ENCODE data around the gene RHOBTB3. TPM values are rescaled to one million over a fixed set of nuclear protein-coding genes. Genes with fewer than 3 reads are reported as not detected.

RHOBTB3 gene
- total RNA-seq, 1 experiment from 2014 or later: 286 TPM

GRCh38 chr5:95839658-95840057 is 108.5 kb downstream of the RHOBTB3 start:
- DNase-seq (ENCODE audit: low read depth): no peak

- no peak for DNase-seq (ENCODE audit: low read depth)
These were observed 110.0 kb downstream of the RHOBTB3 start for GRCh38 chr5:95840956-95841705.

DNA sequence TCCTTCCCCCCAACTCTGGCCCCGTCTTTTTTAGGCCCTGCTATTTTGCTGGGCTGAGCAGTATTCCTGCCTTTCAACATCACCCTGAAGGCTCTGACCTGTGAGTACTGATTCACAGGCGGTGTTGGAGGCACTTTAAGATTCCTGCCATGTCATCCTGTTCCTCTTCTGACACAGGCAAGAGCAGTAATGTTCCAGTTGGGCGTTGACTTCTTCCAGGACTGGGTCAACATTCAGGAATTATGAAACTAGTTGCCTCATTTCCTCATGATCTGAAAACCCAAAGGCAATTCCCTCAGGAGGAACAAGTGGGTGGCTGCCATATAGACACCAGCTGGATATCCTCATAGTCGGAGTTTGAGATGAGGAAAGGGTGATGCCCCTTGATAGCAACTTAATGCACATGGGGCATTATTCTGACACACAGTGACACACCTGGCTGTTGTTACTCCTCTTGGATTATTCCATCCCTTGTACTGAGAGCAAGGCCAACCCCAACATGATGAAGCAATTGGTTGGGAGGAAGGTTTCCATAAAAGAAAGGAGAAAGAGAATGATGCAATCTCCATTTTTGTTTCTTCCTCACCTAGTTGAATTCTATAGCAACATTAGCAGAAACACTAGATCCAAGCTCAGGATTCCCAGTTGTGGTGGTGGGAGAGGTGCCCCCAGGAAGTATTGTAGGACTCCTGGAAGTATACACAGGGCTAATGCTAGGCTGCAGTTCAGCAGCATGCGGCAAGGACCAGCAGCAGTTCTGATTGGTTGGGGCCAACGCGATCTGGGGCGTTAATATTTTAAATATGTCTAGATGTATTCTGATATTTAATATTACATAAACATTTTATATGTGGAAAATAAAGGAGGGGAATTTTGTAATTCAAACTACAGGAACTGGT is 111.0 kb downstream of the RHOBTB3 start:
- peak; percentile 28 for DNase-seq (ENCODE audit: low read depth)

DNA sequence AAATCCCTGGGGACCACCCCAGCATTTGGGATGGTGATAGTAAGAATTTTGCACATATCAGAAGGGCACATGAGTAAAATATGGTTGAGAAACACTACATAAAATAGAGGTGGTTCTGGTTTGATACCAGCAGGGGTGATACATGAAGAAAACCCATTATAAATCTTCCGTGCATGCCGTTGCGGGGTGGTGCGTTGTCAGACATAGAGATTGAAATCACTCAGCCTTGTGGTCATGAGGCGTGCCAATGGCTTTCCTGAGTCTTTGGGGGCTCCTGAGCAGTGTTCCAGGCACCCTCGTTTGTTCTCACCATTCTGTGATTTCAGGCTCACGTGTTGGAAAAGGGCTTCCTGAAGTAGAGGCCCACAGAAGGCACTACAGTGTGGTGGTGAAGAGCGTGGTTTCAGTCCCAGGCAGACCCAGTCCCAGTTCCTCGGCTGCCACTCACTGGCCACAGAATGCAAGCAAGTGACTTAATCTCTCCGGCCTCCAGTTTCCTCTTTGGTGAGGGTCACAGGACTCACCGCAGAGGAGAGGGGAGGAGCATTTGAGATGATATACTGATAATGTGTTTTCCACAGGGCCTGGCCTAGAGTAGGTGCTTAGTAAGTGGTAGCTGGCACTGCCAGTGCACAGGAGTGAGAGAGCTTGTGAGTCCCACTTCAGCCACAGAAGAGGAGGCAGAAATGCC is 111.9 kb downstream of the RHOBTB3 start:
- peak; percentile 96 for DNase-seq (ENCODE audit: low read depth)

DNA sequence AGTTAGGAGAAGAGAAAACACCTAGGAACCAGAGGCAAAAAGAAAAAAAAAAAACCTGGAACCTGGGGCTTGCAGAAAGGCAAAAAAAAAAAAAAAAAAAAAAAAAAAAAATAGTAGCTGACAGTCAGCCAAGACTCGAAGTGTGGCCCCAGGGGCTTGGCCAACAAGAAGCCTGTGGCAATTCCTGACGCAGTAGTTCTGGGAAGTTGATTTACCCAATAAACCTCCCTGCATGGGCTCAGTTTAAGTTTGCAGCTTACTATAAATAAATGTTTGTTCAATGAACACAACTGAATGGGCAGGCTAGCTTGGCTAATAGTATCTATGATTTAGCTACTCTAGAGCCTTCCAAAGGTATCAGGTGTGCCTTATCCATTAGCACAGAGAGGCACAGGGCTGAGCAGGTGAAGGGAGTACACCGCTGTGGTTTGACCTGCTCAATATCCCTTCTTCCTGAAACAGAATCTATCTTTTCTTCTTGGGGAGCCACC is 112.6 kb downstream of the RHOBTB3 start:
- peak; percentile 76 for DNase-seq (ENCODE audit: low read depth)

DNA sequence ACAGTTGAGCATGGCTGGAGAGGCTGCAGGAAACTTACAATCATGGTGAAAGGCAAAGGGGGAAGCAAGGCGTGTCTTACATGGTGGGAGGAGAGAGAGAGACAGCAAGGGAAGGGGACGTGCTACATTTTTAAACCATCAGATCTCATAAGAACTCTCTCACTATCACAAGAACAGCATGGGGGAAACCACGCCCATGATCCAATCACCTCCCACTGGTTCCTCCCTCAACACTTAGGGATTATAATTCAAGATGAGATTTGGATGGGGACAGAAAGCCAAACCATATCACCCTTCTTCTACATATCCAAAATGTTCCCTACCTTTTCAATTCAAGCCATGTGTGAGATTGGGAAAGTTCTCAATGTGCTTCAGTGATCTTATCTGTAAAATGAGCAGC is 114.3 kb downstream of the RHOBTB3 start:
- DNase-seq (ENCODE audit: low read depth): no peak

Other genes with a start within 250 kb of the RHOBTB3 start
- 36.8 and 44.8 TPM in 2 replicates for gene SKIC3, start 176.4 kb upstream of the RHOBTB3 start, total RNA-seq (2014; rRNA removed; shearing (Covaris generic))
- 12.3 and 13.4 TPM in 2 replicates for gene ARSK, start 176.2 kb upstream of the RHOBTB3 start, total RNA-seq (2014; rRNA removed; shearing (Covaris generic))
- gene GPR150, start 111.2 kb upstream of the RHOBTB3 start, total RNA-seq (2014; rRNA removed; shearing (Covaris generic)): 0.34 and 2.4 TPM in 2 replicates
- gene RFESD, start 84.6 kb upstream of the RHOBTB3 start, total RNA-seq (2014; rRNA removed; shearing (Covaris generic)): 1.6 and 1.7 TPM in 2 replicates
- gene SPATA9, start 48.3 kb upstream of the RHOBTB3 start, total RNA-seq (2014; rRNA removed; shearing (Covaris generic)): 0.54 and 1.3 TPM in 2 replicates
- 34.6 and 38.7 TPM in 2 replicates for gene GLRX, start 91.4 kb downstream of the RHOBTB3 start, total RNA-seq (2014; rRNA removed; shearing (Covaris generic))
- gene ELL2, start 230.5 kb downstream of the RHOBTB3 start, total RNA-seq (2014; rRNA removed; shearing (Covaris generic)): 220 and 238 TPM in 2 replicates

Measured in M059J (cell line).